K562 (cell line): Measurements from ENCODE around the gene PPFIA3. TPM values are rescaled to one million over a fixed set of nuclear protein-coding genes. Genes with fewer than 3 reads are reported as not detected.

Source experiments
- E2F5 ChIP-seq: sonication (generic); formaldehyde crosslinking; IDR thresholded peaks from 2 replicates; pipeline ENCODE4 v1.8.0; 2022; ENCODE audit warnings: mild to moderate bottlenecking, missing genetic modification reagents
- EP400 ChIP-seq: fragments of 450-650 bp; IDR thresholded peaks from 2 replicates; pipeline ENCODE4 v1.6.1; 2017; ENCODE audit warnings: antibody characterized with exemption, mild to moderate bottlenecking, moderate library complexity
- ETV1 ChIP-seq: fragments of 450-650 bp; conservative IDR thresholded peaks from 2 replicates; pipeline ENCODE4 v1.6.1; 2016; ENCODE audit warnings: missing genetic modification characterization, control low read depth, low read depth, missing compliant biosample characterization
- GTF2E2 ChIP-seq: fragments of 200-800 bp; sonication (Bioruptor generic); IDR thresholded peaks from 2 replicates; pipeline ENCODE4 v1.6.1; 2016; ENCODE audit warnings: missing genetic modification characterization, missing compliant biosample characterization
- HNRNPUL1 ChIP-seq: fragments of 200-400 bp; formaldehyde crosslinking; IDR thresholded peaks from 2 replicates; pipeline ENCODE4 v1.6.1; 2017; ENCODE audit warnings: low read length
- JUND ChIP-seq, 2 experiments: IDR thresholded peaks; 2 replicates in 1 of 2; 3 replicates in 1 of 2; pipeline ENCODE4 v1.6.1; 2011; ENCODE audit warnings: borderline replicate concordance in 2 of 2, low read depth in 2 of 2, low read length in 2 of 2, improper control_type of control experiment in 1 of 2, missing biosample characterization in 1 of 2, missing genetic modification characterization in 1 of 2, missing genetic modification reagents in 1 of 2
- KDM4B ChIP-seq, 2 experiments: fragments of 450-650 bp in 1 of 2; sonication (generic) in 1 of 2; IDR thresholded peaks; 2 replicates each; pipeline ENCODE4 v1.6.1; 2016 to 2017; ENCODE audit warnings: borderline replicate concordance in 2 of 2, antibody characterized with exemption in 1 of 2, low read depth in 1 of 2, mild to moderate bottlenecking in 1 of 2
- MAFF ChIP-seq: IDR thresholded peaks from 2 replicates; pipeline ENCODE4 v1.6.1; 2012; ENCODE audit warnings: low read length, improper control_type of control experiment
- MBD2 ChIP-seq: sonication (generic); IDR thresholded peaks from 2 replicates; pipeline ENCODE4 v1.6.1; 2016; ENCODE audit warnings: low read depth, borderline replicate concordance
- MLX ChIP-seq, 2 experiments: fragments of 450-650 bp in 1 of 2; sonication (generic) in 1 of 2; formaldehyde crosslinking; conservative IDR thresholded peaks; 2 replicates each; pipeline versions ENCODE4 v1.4.0 to v1.8.1; 2020 to 2022; ENCODE audit warnings: mild to moderate bottlenecking in 1 of 2, missing genetic modification reagents in 1 of 2
- PHF8 ChIP-seq: fragments of 200-600 bp; sonication (generic); IDR thresholded peaks from 2 replicates; pipeline ENCODE4 v1.6.1; 2012; ENCODE audit warnings: mixed run types, mild to moderate bottlenecking, inconsistent platforms, low read length, moderate library complexity, borderline replicate concordance
- POLR2AphosphoS5 ChIP-seq: IDR thresholded peaks from 2 replicates; pipeline ENCODE4 v1.6.1; 2011; ENCODE audit warnings: mild to moderate bottlenecking, low read depth, low read length, moderate library complexity; ENCODE audit not compliant: control insufficient read depth, insufficient read depth
- RBBP5 ChIP-seq: fragments of 200-600 bp; sonication (generic); IDR thresholded peaks from 2 replicates; pipeline ENCODE4 v1.6.1; 2012; ENCODE audit warnings: borderline replicate concordance, mild to moderate bottlenecking, low read length, control low read depth, inconsistent platforms; ENCODE audit not compliant: insufficient read depth, poor library complexity, severe bottlenecking
- TCF7L2 ChIP-seq: fragments of 150-350 bp; IDR thresholded peaks from 2 replicates; pipeline ENCODE4 v1.6.1; 2016; ENCODE audit warnings: low read depth, mild to moderate bottlenecking, low read length, moderate library complexity
- ZBTB49 ChIP-seq: sonication (generic); formaldehyde crosslinking; IDR thresholded peaks from 2 replicates; pipeline ENCODE4 v1.8.0; 2022; ENCODE audit warnings: missing genetic modification reagents, mild to moderate bottlenecking, borderline replicate concordance
- ZBTB7A ChIP-seq: IDR thresholded peaks from 2 replicates; pipeline ENCODE4 v1.6.1; 2011; ENCODE audit warnings: low read depth, mild to moderate bottlenecking, low read length, moderate library complexity, borderline replicate concordance; ENCODE audit not compliant: control insufficient read depth
- ZNF232 ChIP-seq: sonication (generic); formaldehyde crosslinking; IDR thresholded peaks from 2 replicates; pipeline ENCODE4 v1.8.0; 2022; ENCODE audit warnings: mild to moderate bottlenecking, missing genetic modification reagents
- ZNF696 ChIP-seq: fragments of 250-450 bp; sonication (Bioruptor Pico); conservative IDR thresholded peaks from 2 replicates; pipeline ENCODE4 v1.4.0; 2020; ENCODE audit warnings: mild to moderate bottlenecking, moderate library complexity
- ZNF764 ChIP-seq: fragments of 250-450 bp; sonication (Bioruptor Pico); IDR thresholded peaks from 2 replicates; pipeline ENCODE4 v1.4.0; 2020; ENCODE audit warnings: low read depth, mild to moderate bottlenecking, moderate library complexity
- polyA plus RNA-seq, 8 experiments: library from polyadenylated mRNA; depleted of rRNA in 4 of 8; stranded (reverse) in 5 of 8; unstranded in 3 of 8; fragments of >200 nt; fragmentation: Nextera tagmentation in 2 of 8; fragmentation: Illumina TruSeq in 1 of 8; extraction: Ambion mirVana in 2 of 8; extraction: Trizol in 1 of 8; gene quantifications; 2 replicates each; pipeline versions ENCODE4 v1.2.1 to v1.2.3, GENCODE V29; 2011 to 2014; ENCODE audit warnings: inconsistent platforms in 1 of 8, missing spikeins in 1 of 8
- total RNA-seq, 7 experiments: library from RNA; depleted of rRNA in 6 of 7; stranded (reverse); fragments of >200 nt in 6 of 7; fragmentation: Illumina TruSeq in 2 of 7; extraction: Trizol in 2 of 7; gene quantifications; 2 replicates each; pipeline versions ENCODE4 v1.2.1 to v1.2.3, GENCODE V29; 2011 to 2021; ENCODE audit warnings: low replicate concordance in 1 of 7
- TF ChIP-seq, protein P1 (sequence below): fragments of 450-650 bp; IDR thresholded peaks from 2 replicates; pipeline ENCODE4 v1.6.1; 2014; ENCODE audit warnings: low read depth, mild to moderate bottlenecking, moderate library complexity, borderline replicate concordance

Gene PPFIA3
- total and polyA plus RNA-seq, 9 of the 15 experiments (the other 6 are each of a cell fraction or from before 2014, with no cell fraction given): 0.10 to 53.0 (median 17.6) TPM

GRCh38 chr19:49149652-49150105 is 30.3 kb downstream of the PPFIA3 start (continued):
- TF ChIP-seq ETV1 (tag): peak; percentile 65
- TF ChIP-seq ZNF696: no peak
- peak; percentile 94 for TF ChIP-seq MBD2
- 0 out of 2 replicates have a peak, but pooled peaks have one; percentile 12 for TF ChIP-seq ZNF232 (CRISPR knock-in tag)
- no peak for TF ChIP-seq HNRNPUL1
- TF ChIP-seq MLX (CRISPR knock-in tag; conservative IDR thresholded peaks at IDR 0.05): 0 out of 4 replicates have a peak, but pooled peaks of 1 of the 2 experiments have one; percentile 56
- TF ChIP-seq JUND (IDR thresholded peaks at IDR 0.05; ENCODE audit: borderline replicate concordance, low read depth, low read length): peak; percentile 96
- no peak for TF ChIP-seq JUND (tag; IDR thresholded peaks at IDR 0.05; ENCODE audit: borderline replicate concordance, low read depth, low read length)
- peak; percentile 55; the same call in 1 of the 2 replicates for TF ChIP-seq ZNF764 (CRISPR knock-in tag)
- no peak for TF ChIP-seq EP400
- TF ChIP-seq KDM4B (IDR thresholded peaks at IDR 0.05; ENCODE audit: borderline replicate concordance in 2 of 2, low read depth in 1 of 2): 0 out of 4 replicates have a peak, but pooled peaks of 1 of the 2 experiments have one; percentile 16
- TF ChIP-seq E2F5 (CRISPR knock-in tag): peak; percentile 59; the same call in 1 of the 2 replicates
- TF ChIP-seq PHF8: 0 out of 2 replicates have a peak, but pooled peaks have one; percentile 41
- 0 out of 2 replicates have a peak, but pooled peaks have one; percentile 16 for TF ChIP-seq MAFF
- TF ChIP-seq, protein P1, sequence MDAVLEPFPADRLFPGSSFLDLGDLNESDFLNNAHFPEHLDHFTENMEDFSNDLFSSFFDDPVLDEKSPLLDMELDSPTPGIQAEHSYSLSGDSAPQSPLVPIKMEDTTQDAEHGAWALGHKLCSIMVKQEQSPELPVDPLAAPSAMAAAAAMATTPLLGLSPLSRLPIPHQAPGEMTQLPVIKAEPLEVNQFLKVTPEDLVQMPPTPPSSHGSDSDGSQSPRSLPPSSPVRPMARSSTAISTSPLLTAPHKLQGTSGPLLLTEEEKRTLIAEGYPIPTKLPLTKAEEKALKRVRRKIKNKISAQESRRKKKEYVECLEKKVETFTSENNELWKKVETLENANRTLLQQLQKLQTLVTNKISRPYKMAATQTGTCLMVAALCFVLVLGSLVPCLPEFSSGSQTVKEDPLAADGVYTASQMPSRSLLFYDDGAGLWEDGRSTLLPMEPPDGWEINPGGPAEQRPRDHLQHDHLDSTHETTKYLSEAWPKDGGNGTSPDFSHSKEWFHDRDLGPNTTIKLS: peak; percentile 12; the same call in 1 of the 2 replicates
- no peak for TF ChIP-seq GTF2E2 (tag)
- no peak for TF ChIP-seq ZBTB49 (CRISPR knock-in tag)
- TF ChIP-seq RBBP5: peak; percentile 45
- TF ChIP-seq POLR2AphosphoS5: peak; percentile 9; the same call in 1 of the 2 replicates
- peak; percentile 4; the same call in 1 of the 2 replicates for TF ChIP-seq ZBTB7A
- TF ChIP-seq TCF7L2: peak; percentile 99
